DND-41 (cell line): Measurements from ENCODE around the gene HSPA2.

Source experiments
- EZH2 ChIP-seq: IDR thresholded peaks from 3 replicates; pipeline ENCODE4 v1.6.1; 2012; ENCODE audit warnings: borderline replicate concordance, low read depth, mild to moderate bottlenecking, moderate library complexity, low read length, inconsistent platforms; ENCODE audit not compliant: severe bottlenecking
- TF ChIP-seq, protein P1 (sequence below): IDR thresholded peaks from 2 replicates; pipeline ENCODE4 v1.5.1; 2012; ENCODE audit warnings: borderline replicate concordance, low read length, moderate library complexity, mild to moderate bottlenecking; ENCODE audit not compliant: poor library complexity, severe bottlenecking; ENCODE audit errors: extremely low read depth

DNA sequence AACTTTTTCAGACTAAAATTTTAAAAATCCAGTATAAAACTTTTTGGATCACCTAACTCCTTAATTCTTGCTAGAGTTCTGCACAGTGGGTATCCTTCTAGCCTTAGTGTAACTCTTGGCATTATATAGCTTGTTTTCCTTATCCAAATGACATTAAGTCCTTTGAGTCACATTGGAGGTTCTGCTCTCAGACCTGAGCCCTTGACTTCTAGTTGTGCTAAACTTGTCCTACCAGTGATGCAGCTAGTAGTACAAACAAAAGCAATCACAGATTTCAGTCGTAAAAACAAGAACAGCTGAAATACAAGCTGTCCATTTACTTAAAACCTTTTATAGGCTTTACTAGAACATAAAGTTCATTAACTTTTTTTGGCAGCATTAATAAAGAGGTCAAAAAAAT lies 25.5 kb upstream of the HSPA2 start:
- TF ChIP-seq, protein P1, sequence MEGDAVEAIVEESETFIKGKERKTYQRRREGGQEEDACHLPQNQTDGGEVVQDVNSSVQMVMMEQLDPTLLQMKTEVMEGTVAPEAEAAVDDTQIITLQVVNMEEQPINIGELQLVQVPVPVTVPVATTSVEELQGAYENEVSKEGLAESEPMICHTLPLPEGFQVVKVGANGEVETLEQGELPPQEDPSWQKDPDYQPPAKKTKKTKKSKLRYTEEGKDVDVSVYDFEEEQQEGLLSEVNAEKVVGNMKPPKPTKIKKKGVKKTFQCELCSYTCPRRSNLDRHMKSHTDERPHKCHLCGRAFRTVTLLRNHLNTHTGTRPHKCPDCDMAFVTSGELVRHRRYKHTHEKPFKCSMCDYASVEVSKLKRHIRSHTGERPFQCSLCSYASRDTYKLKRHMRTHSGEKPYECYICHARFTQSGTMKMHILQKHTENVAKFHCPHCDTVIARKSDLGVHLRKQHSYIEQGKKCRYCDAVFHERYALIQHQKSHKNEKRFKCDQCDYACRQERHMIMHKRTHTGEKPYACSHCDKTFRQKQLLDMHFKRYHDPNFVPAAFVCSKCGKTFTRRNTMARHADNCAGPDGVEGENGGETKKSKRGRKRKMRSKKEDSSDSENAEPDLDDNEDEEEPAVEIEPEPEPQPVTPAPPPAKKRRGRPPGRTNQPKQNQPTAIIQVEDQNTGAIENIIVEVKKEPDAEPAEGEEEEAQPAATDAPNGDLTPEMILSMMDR = no peak
- no peak for TF ChIP-seq EZH2
